ENCODE measurements around the gene CCDC122.
"Not testable (repeated sequence)": the region's sequence is repeated elsewhere in the genome, so short reads cannot be mapped to it uniquely, and the experiment has no call there.

The CCDC122 gene

GRCh38 chr13:43876366-43876765, 3.2 kb downstream of the CCDC122 start:
- no peak for DNase-seq

- DNase-seq, result no peak
These were observed 4.9 kb downstream of the CCDC122 start for GRCh38 chr13:43874504-43875092.

- DNase-seq, result no peak
These were observed 7.4 kb downstream of the CCDC122 start for GRCh38 chr13:43872181-43872580.

- peak; percentile 34 for DNase-seq
These were observed 13.6 kb downstream of the CCDC122 start for GRCh38 chr13:43865892-43866291.

GRCh38 chr13:43864921-43865320, 14.6 kb downstream of the CCDC122 start:
- peak; percentile 72 for DNase-seq

GRCh38 chr13:43861863-43862262, 17.7 kb downstream of the CCDC122 start:
- peak; percentile 69 for DNase-seq

GRCh38 chr13:43852923-43853404, 26.6 kb downstream of the CCDC122 start:
- no peak for DNase-seq

GRCh38 chr13:43850873-43851272, 28.7 kb downstream of the CCDC122 start:
- no peak for DNase-seq

- DNase-seq, result peak; percentile 79
These were observed 31.4 kb downstream of the CCDC122 start for GRCh38 chr13:43848001-43848649.

- peak; percentile 55 for DNase-seq
These were observed 32.9 kb downstream of the CCDC122 start for GRCh38 chr13:43846496-43847158.

GRCh38 chr13:43838909-43839308, 40.6 kb downstream of the CCDC122 start:
- peak; percentile 96 for DNase-seq

- DNase-seq, result peak; percentile 87
These were observed 43.8 kb downstream of the CCDC122 start for GRCh38 chr13:43835701-43836100.

- DNase-seq, result peak; percentile 61
These were observed 48.5 kb downstream of the CCDC122 start for GRCh38 chr13:43831088-43831487.

- peak; percentile 83 for DNase-seq
These were observed 49.1 kb downstream of the CCDC122 start for GRCh38 chr13:43830497-43830881.

GRCh38 chr13:43824656-43825055, 54.9 kb downstream of the CCDC122 start:
- not testable (repeated sequence) for DNase-seq

- no peak for DNase-seq
These were observed 56.6 kb downstream of the CCDC122 start for GRCh38 chr13:43822969-43823368.

- no peak for DNase-seq
These were observed 63.1 kb downstream of the CCDC122 start for GRCh38 chr13:43816401-43816889.

GRCh38 chr13:43815204-43815603, 64.3 kb downstream of the CCDC122 start:
- DNase-seq, result peak; percentile 99

GRCh38 chr13:43808676-43809075, 70.9 kb downstream of the CCDC122 start:
- DNase-seq, result no peak

- DNase-seq, result peak; percentile 25
These were observed 73.8 kb downstream of the CCDC122 start for GRCh38 chr13:43805681-43806128.

GRCh38 chr13:43805071-43805468, 74.5 kb downstream of the CCDC122 start:
- peak; percentile 96 for DNase-seq

- peak; percentile 48 for DNase-seq
These were observed 75.0 kb downstream of the CCDC122 start for GRCh38 chr13:43804461-43805070.

GRCh38 chr13:43802511-43802910, 77.0 kb downstream of the CCDC122 start:
- no peak for DNase-seq

All from NCI-H226 (cell line).